Common myeloid progenitor, CD34-positive (primary cell): ENCODE measurements around the gene SCAPER.
"Not testable (repeated sequence)": the region's sequence is repeated elsewhere in the genome, so short reads cannot be mapped to it uniquely, and the experiment has no call there.

ENCODE experiments used
- CTCF ChIA-PET: fragments of 350-600 bp; sonication (Branson Sonifier 250); formaldehyde crosslinking; loops from one replicate; lab custom pipeline; 2021; ENCODE audit warnings: antibody characterized with exemption; lab: Charles Lee
- POLR2A ChIA-PET: fragments of 350-600 bp; sonication (Branson Sonifier 250); formaldehyde crosslinking; loops from one replicate; lab custom pipeline; 2021; ENCODE audit warnings: antibody characterized with exemption; lab: Charles Lee
- DNase-seq, 3 donors: peaks; one replicate each; pipeline versions ENCODE4 v3.0.0 to v3.0.0-alpha.2; 2013
- H3K27ac ChIP-seq, 2 experiments: 1 replicate in 1 of 2; 2 replicates in 1 of 2; pipeline ENCODE4 v1.7.0; 2013; ENCODE audit warnings: inconsistent platforms in 2 of 2, low read length in 2 of 2, mild to moderate bottlenecking in 2 of 2, low read depth in 1 of 2, moderate library complexity in 1 of 2; ENCODE audit not compliant: severe bottlenecking in 2 of 2, insufficient read depth in 1 of 2, poor library complexity in 1 of 2
- H3K27me3 ChIP-seq, 5 experiments: replicated peaks in 2 of 5; 1 replicate in 3 of 5; 2 replicates in 2 of 5; pipeline versions ENCODE4 v1.6.1 to v1.7.0; 2013; ENCODE audit warnings: low read length in 4 of 5, mild to moderate bottlenecking in 2 of 5, moderate library complexity in 2 of 5, inconsistent platforms in 1 of 5; ENCODE audit not compliant: insufficient read depth in 5 of 5, control insufficient read depth in 4 of 5
- H3K36me3 ChIP-seq, 4 experiments: 1 replicate in 2 of 4; 2 replicates in 2 of 4; pipeline versions ENCODE4 v1.6.1 to v1.7.0; 2013; ENCODE audit warnings: low read length in 3 of 4, control low read depth in 1 of 4, mild to moderate bottlenecking in 1 of 4; ENCODE audit not compliant: control insufficient read depth in 4 of 4, insufficient read depth in 4 of 4
- H3K4me1 ChIP-seq, 4 experiments: 1 replicate in 3 of 4; 2 replicates in 1 of 4; pipeline versions ENCODE4 v1.6.1 to v1.7.1; 2013; ENCODE audit warnings: low read length in 3 of 4, mild to moderate bottlenecking in 3 of 4, control low read depth in 1 of 4, inconsistent platforms in 1 of 4, moderate library complexity in 1 of 4; ENCODE audit not compliant: control insufficient read depth in 4 of 4, insufficient read depth in 4 of 4; ENCODE audit errors: control extremely low read depth in 1 of 4
- H3K4me3 ChIP-seq, 7 experiments: 1 replicate in 4 of 7; 2 replicates in 3 of 7; pipeline versions ENCODE4 v1.5.1 to v1.7.0; 2013; ENCODE audit warnings: mild to moderate bottlenecking in 7 of 7, low read length in 6 of 7, moderate library complexity in 6 of 7, inconsistent platforms in 2 of 7, low read depth in 2 of 7, control low read depth in 1 of 7; ENCODE audit not compliant: insufficient read depth in 4 of 7, control insufficient read depth in 1 of 7; ENCODE audit errors: extremely low read depth in 1 of 7
- H3K9me3 ChIP-seq, 5 experiments: 1 replicate in 4 of 5; 2 replicates in 1 of 5; pipeline versions ENCODE4 v1.6.1 to v1.7.1; 2013; ENCODE audit warnings: low read length in 4 of 5, mild to moderate bottlenecking in 2 of 5, inconsistent platforms in 1 of 5, low read depth in 1 of 5, moderate library complexity in 1 of 5; ENCODE audit not compliant: control insufficient read depth in 4 of 5, insufficient read depth in 2 of 5; ENCODE audit errors: control extremely low read depth in 1 of 5
- WGBS: methylation state at CpG from one replicate; pipeline ENCODE4 v1.1.5; 2013; ENCODE audit not compliant: insufficient coverage; 5-methylcytosine and 5-hydroxymethylcytosine counted together

SCAPER gene

GRCh38 chr15:76873066-76873465 is 32.1 kb downstream of the SCAPER start:
- POLR2A ChIA-PET, CTCF ChIA-PET, H3K9me3 ChIP-seq, DNase-seq, H3K27ac ChIP-seq, H3K4me3 ChIP-seq, H3K4me1 ChIP-seq, H3K27me3 ChIP-seq, H3K36me3 ChIP-seq: not testable (repeated sequence)
- 100% methylated on average over 1 of the region's 2 CpGs for WGBS

- Histone ChIP-seq H3K27me3 (no peaks in the 10 kb centered on the region), H3K9me3 (no peaks in the 10 kb centered on the region), H3K4me1 (no peaks in the 10 kb centered on the region), H3K4me3 (no peak overlapping the region), H3K27ac (no peak overlapping the region), H3K36me3 (peaks cover 0 to 8% (median 0%) of the 10 kb centered on the region in 4 experiments)
- WGBS, result no CpG with 5 or more reads among the region's 2 CpGs
- CTCF ChIA-PET, result no interaction called here
- POLR2A ChIA-PET, result no interaction called here
- DNase-seq, result no peak
These were observed 33.2 kb downstream of the SCAPER start for GRCh38 chr15:76871930-76872329.

- Histone ChIP-seq H3K36me3 (no peaks in the 10 kb centered on the region), H3K4me1 (no peaks in the 10 kb centered on the region), H3K27me3 (no peaks in the 10 kb centered on the region), H3K27ac (no peak overlapping the region), H3K9me3 (no peaks in the 10 kb centered on the region), H3K4me3 (no peak overlapping the region)
- DNase-seq, result no peak
- ChIA-PET CTCF (no interaction called here), POLR2A (no interaction called here)
These were observed 36.4 kb downstream of the SCAPER start for GRCh38 chr15:76868740-76869139.

- H3K4me1 ChIP-seq, result no peaks in the 10 kb centered on the region
- H3K36me3 ChIP-seq, result no peaks in the 10 kb centered on the region
- H3K9me3 ChIP-seq, result no peaks in the 10 kb centered on the region
- no peaks in the 10 kb centered on the region for H3K27me3 ChIP-seq
- ChIA-PET CTCF (interaction anchor here (0.8 to 1.6 kb wide), 7 partner anchors 36 to 683 kb away, joined by 3 to 6 read pairs (median 3); no protein-coding TSS in a partner anchor), POLR2A (interaction anchor here (0.7 kb wide), 1 partner anchor 854 kb away, joined by 3 read pairs; no protein-coding TSS in a partner anchor)
- no peak overlapping the region for H3K27ac ChIP-seq
- DNase-seq, result peak; percentile 28 to 59 (median 53)
- no peak overlapping the region for H3K4me3 ChIP-seq
These were observed 38.3 kb downstream of the SCAPER start for GRCh38 chr15:76866716-76867321.

- Histone ChIP-seq H3K27ac (no peak overlapping the region), H3K36me3 (no peaks in the 10 kb centered on the region), H3K27me3 (no peaks in the 10 kb centered on the region), H3K4me3 (no peak overlapping the region), H3K9me3 (no peaks in the 10 kb centered on the region), H3K4me1 (no peaks in the 10 kb centered on the region)
- CTCF ChIA-PET, result interaction anchor here (0.7 to 1.1 kb wide), 4 partner anchors 632 to 669 kb away, joined by 3 read pairs; no protein-coding TSS in a partner anchor
- POLR2A ChIA-PET, result no interaction called here
- WGBS, result 100% methylated on average over 1 of the region's 2 CpGs
- no peak for DNase-seq
These were observed 39.1 kb downstream of the SCAPER start for GRCh38 chr15:76866008-76866407.

- Histone ChIP-seq H3K9me3 (no peaks in the 10 kb centered on the region), H3K27me3 (no peaks in the 10 kb centered on the region), H3K27ac (no peak overlapping the region), H3K4me1 (no peaks in the 10 kb centered on the region), H3K36me3 (peaks cover 0 to 2% (median 0%) of the 10 kb centered on the region in 4 experiments), H3K4me3 (no peak overlapping the region)
- WGBS, result 89% methylated on average over 4 of the region's 4 CpGs
- ChIA-PET POLR2A (no interaction called here), CTCF (interaction anchor here (0.7 to 1.1 kb wide), 3 partner anchors 632 to 659 kb away, joined by 3 read pairs; no protein-coding TSS in a partner anchor)
- no peak for DNase-seq
These were observed 39.6 kb downstream of the SCAPER start for GRCh38 chr15:76865548-76865991.

- CTCF ChIA-PET, result no interaction called here
- H3K27ac ChIP-seq, result no peak overlapping the region
- H3K4me1 ChIP-seq, result no peaks in the 10 kb centered on the region
- H3K9me3 ChIP-seq, result no peaks in the 10 kb centered on the region
- POLR2A ChIA-PET, result no interaction called here
- DNase-seq, result no peak
- no peaks in the 10 kb centered on the region for H3K27me3 ChIP-seq
- H3K36me3 ChIP-seq, result peaks cover 0 to 2% (median 0%) of the 10 kb centered on the region in 4 experiments
- no peak overlapping the region for H3K4me3 ChIP-seq
These were observed 40.6 kb downstream of the SCAPER start for GRCh38 chr15:76864586-76864985.
